Osteocyte (in vitro differentiated cells): Measurements from ENCODE around the gene MGRN1. TPM values are rescaled to one million over a fixed set of nuclear protein-coding genes. Genes with fewer than 3 reads are reported as not detected.

Experiments
- DNase-seq: peaks from one replicate; pipeline ENCODE4 v3.0.0; 2021; ENCODE audit warnings: mixed read lengths; ENCODE audit not compliant: unreplicated experiment; ENCODE audit errors: extremely low spot score
- H3K27ac Mint-ChIP-seq: one replicate; pipeline ENCODE4 v1.8.0; 2021; ENCODE audit warnings: mild to moderate bottlenecking, mixed read lengths; ENCODE audit not compliant: unreplicated experiment
- H3K27me3 Mint-ChIP-seq: one replicate; pipeline ENCODE4 v1.8.0; 2021; ENCODE audit warnings: mixed read lengths; ENCODE audit not compliant: unreplicated experiment
- H3K36me3 Mint-ChIP-seq: one replicate; pipeline ENCODE4 v1.8.0; 2021; ENCODE audit warnings: mixed read lengths; ENCODE audit not compliant: unreplicated experiment
- H3K4me1 Mint-ChIP-seq: one replicate; pipeline ENCODE4 v1.8.0; 2021; ENCODE audit warnings: mixed read lengths; ENCODE audit not compliant: unreplicated experiment
- H3K4me3 Mint-ChIP-seq: one replicate; pipeline ENCODE4 v1.8.0; 2021; ENCODE audit warnings: mild to moderate bottlenecking, moderate library complexity, mixed read lengths; ENCODE audit not compliant: unreplicated experiment
- H3K9me3 Mint-ChIP-seq: one replicate; pipeline ENCODE4 v1.8.0; 2021; ENCODE audit warnings: mixed read lengths; ENCODE audit not compliant: unreplicated experiment
- total RNA-seq: library from RNA; stranded (reverse); gene quantifications from 2 replicates; pipeline ENCODE4 v1.2.1, GENCODE V29; 2021
- TF ChIP-seq, protein P1 (sequence below): fragments of 200-600 bp; sonication (generic); IDR thresholded peaks from 2 replicates; pipeline ENCODE4 v1.5.0; 2021; ENCODE audit warnings: antibody characterized with exemption, mild to moderate bottlenecking, moderate library complexity

Gene MGRN1
- total RNA-seq, 1 donor from 2014 or later: 94.6 TPM

DNA sequence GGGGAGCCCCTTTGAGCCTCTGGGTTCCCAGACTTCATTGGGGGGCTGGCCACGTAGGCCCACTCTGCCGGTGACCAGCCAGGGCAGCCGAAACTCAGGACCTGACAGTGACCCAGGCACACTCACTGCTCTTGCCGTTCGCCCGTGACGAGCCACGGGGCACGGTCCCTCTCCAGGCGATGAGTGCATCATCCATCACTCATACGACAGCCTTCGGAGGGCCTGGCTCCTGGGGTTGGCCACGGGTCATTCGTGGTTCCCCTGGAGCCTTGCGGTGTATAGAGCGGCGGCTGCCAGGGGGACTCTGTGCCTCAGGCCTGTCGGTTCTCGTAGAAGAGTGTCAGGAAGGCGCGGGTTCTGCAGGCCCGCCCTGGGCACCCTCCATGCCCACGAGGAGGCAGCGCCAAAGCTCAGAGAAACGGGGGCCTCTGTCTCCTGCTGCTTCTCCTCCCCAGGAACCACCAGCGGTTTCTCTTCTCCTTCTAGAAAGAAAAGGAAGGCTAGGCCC lies 57.5 kb downstream of the MGRN1 start:
- Mint-ChIP-seq H3K9me3 (no peaks in the 10 kb centered on the region), H3K4me1 (no peaks in the 10 kb centered on the region), H3K36me3 (peaks cover 20% of the 10 kb centered on the region), H3K27me3 (no peaks in the 10 kb centered on the region), H3K27ac (no peak overlapping the region), H3K4me3 (no peak overlapping the region)
- TF ChIP-seq, protein P1, sequence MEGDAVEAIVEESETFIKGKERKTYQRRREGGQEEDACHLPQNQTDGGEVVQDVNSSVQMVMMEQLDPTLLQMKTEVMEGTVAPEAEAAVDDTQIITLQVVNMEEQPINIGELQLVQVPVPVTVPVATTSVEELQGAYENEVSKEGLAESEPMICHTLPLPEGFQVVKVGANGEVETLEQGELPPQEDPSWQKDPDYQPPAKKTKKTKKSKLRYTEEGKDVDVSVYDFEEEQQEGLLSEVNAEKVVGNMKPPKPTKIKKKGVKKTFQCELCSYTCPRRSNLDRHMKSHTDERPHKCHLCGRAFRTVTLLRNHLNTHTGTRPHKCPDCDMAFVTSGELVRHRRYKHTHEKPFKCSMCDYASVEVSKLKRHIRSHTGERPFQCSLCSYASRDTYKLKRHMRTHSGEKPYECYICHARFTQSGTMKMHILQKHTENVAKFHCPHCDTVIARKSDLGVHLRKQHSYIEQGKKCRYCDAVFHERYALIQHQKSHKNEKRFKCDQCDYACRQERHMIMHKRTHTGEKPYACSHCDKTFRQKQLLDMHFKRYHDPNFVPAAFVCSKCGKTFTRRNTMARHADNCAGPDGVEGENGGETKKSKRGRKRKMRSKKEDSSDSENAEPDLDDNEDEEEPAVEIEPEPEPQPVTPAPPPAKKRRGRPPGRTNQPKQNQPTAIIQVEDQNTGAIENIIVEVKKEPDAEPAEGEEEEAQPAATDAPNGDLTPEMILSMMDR: no peak
- DNase-seq: no peak

- no peak overlapping the region for H3K4me3 Mint-ChIP-seq
- no peaks in the 10 kb centered on the region for H3K4me1 Mint-ChIP-seq
- H3K27me3 Mint-ChIP-seq: no peaks in the 10 kb centered on the region
- DNase-seq: no peak
- peaks cover 20% of the 10 kb centered on the region for H3K36me3 Mint-ChIP-seq
- H3K9me3 Mint-ChIP-seq: no peaks in the 10 kb centered on the region
- TF ChIP-seq, protein P1: peak; percentile 20
- H3K27ac Mint-ChIP-seq: no peak overlapping the region
Observed at GRCh38 chr16:4682616-4683254, 58.1 kb downstream of the MGRN1 start.

GRCh38 chr16:4683255-4684057 lies 58.8 kb downstream of the MGRN1 start:
- TF ChIP-seq, protein P1: no peak
- DNase-seq: no peak
- Mint-ChIP-seq H3K27me3 (no peaks in the 10 kb centered on the region), H3K4me3 (no peak overlapping the region), H3K27ac (no peak overlapping the region), H3K9me3 (no peaks in the 10 kb centered on the region), H3K4me1 (no peaks in the 10 kb centered on the region), H3K36me3 (peaks cover 17% of the 10 kb centered on the region)

DNA sequence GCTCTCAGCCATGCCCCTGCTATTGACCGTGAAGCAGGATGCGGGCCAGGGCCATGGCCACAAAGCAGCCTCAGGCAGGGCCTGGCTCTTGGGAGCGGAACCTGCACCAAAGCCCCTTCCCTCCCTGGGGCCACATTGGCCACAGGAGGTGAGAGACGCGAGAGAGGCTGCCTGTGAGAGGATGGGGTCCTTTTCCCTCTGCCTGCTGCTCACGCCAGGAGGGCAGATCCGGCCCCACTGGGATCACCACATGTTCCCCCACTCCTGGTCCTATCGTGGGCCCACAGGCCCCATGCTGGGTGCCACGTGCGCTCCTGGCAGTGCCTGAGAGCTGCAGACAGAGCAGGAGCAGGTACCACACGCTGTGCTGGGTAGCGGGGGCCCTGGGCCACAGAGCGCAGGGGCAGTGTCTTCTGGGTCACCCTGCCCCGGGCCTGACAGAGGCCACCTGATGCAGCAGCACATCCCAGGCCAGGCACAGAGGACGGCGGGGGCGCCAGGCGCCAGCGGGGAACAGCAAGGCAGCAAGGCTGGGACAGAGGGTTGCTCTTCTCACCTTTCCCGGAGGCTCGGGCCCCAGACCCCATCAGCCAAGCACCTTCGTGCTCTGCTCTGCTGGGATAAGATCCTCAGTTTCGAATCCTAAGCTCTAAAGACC lies 59.6 kb downstream of the MGRN1 start:
- no peaks in the 10 kb centered on the region for H3K27me3 Mint-ChIP-seq
- no peak overlapping the region for H3K27ac Mint-ChIP-seq
- H3K9me3 Mint-ChIP-seq: no peaks in the 10 kb centered on the region
- no peaks in the 10 kb centered on the region for H3K4me1 Mint-ChIP-seq
- peaks cover 15% of the 10 kb centered on the region for H3K36me3 Mint-ChIP-seq
- DNase-seq: no peak
- H3K4me3 Mint-ChIP-seq: no peak overlapping the region
- TF ChIP-seq, protein P1: no peak

- H3K36me3 Mint-ChIP-seq: peaks cover 15% of the 10 kb centered on the region
- no peak for DNase-seq
- H3K4me3 Mint-ChIP-seq: no peak overlapping the region
- H3K4me1 Mint-ChIP-seq: no peaks in the 10 kb centered on the region
- H3K27me3 Mint-ChIP-seq: no peaks in the 10 kb centered on the region
- TF ChIP-seq, protein P1: no peak
- H3K9me3 Mint-ChIP-seq: no peaks in the 10 kb centered on the region
- H3K27ac Mint-ChIP-seq: no peak overlapping the region
Observed at GRCh38 chr16:4684763-4685162, 60.1 kb downstream of the MGRN1 start.
